Astrocyte (in vitro differentiated cells and primary cell): ENCODE data around the gene CDH13.

Experiments
- CTCF ChIP-seq: IDR thresholded peaks from 2 replicates; pipeline ENCODE4 v1.5.1; 2011; ENCODE audit warnings: low read depth, mild to moderate bottlenecking, inconsistent platforms, low read length, moderate library complexity; ENCODE audit not compliant: insufficient read depth
- EZH2 ChIP-seq: IDR thresholded peaks from 2 replicates; pipeline ENCODE4 v1.6.1; 2012; ENCODE audit warnings: mild to moderate bottlenecking, low read length, inconsistent platforms; ENCODE audit not compliant: insufficient read depth

- TF ChIP-seq CTCF = no peak
- no peak for TF ChIP-seq EZH2
These were observed 89.1 kb downstream of the CDH13 start for GRCh38 chr16:82715833-82716232.
